ENCODE results near the gene CCDC159. TPM values are rescaled to one million over a fixed set of nuclear protein-coding genes. Genes with fewer than 3 reads are reported as not detected.
"Not testable (repeated sequence)": the region's sequence is repeated elsewhere in the genome, so short reads cannot be mapped to it uniquely, and the experiment has no call there.

CCDC159 gene
- 42.7 TPM for total RNA-seq

GRCh38 chr19:11346104-11346940, at the start of gene CCDC159, which contains the start of gene TMEM205:
Gene CCDC159, plus strand, starts transcription at chr19:11346519. Its CDS starts 88 bp downstream, at chr19:11346607.
Gene TMEM205, minus strand, starts transcription at chr19:11346268. Its CDS starts 649 bp downstream, at chr19:11345619.
- intact Hi-C loops (cut with DNase I): no loop called here
- ATAC-seq: peak; percentile 96
- peak; percentile 99 for DNase-seq (ENCODE audit: low spot score)

GRCh38 chr19:11299946-11300810, 46.1 kb upstream of the CCDC159 start:
- DNase-seq (ENCODE audit: low spot score) (no peak), ATAC-seq (no peak)
- intact Hi-C loops (cut with DNase I): loop anchor here (10.0 kb wide), 2 partner anchors 65 to 145 kb away; no protein-coding TSS in a partner anchor

- intact Hi-C loops (cut with DNase I): no loop called here
- no peak for ATAC-seq
- no peak for DNase-seq (ENCODE audit: low spot score)
Observed at GRCh38 chr19:11300811-11301120, 45.6 kb upstream of the CCDC159 start.

GRCh38 chr19:11304936-11305335, 41.4 kb upstream of the CCDC159 start:
- no peak for ATAC-seq
- intact Hi-C loops (cut with DNase I): no loop called here
- no peak for DNase-seq (ENCODE audit: low spot score)

- intact Hi-C loops (cut with DNase I): no loop called here
- ATAC-seq (no peak), DNase-seq (ENCODE audit: low spot score) (no peak)
Observed at GRCh38 chr19:11306337-11306736, 40.0 kb upstream of the CCDC159 start.

- intact Hi-C loops (cut with DNase I); DNase-seq (ENCODE audit: low spot score); ATAC-seq: not testable (repeated sequence)
Observed at GRCh38 chr19:11320278-11320995, 25.9 kb upstream of the CCDC159 start.

GRCh38 chr19:11321191-11322126, 24.9 kb upstream of the CCDC159 start:
- DNase-seq (ENCODE audit: low spot score) (no peak), ATAC-seq (no peak)
- intact Hi-C loops (cut with DNase I): no loop called here

- ATAC-seq (no peak), DNase-seq (ENCODE audit: low spot score) (no peak)
- intact Hi-C loops (cut with DNase I): no loop called here
Observed at GRCh38 chr19:11322269-11323024, 23.9 kb upstream of the CCDC159 start.

GRCh38 chr19:11323601-11324078, 22.7 kb upstream of the CCDC159 start:
- DNase-seq (ENCODE audit: low spot score) (no peak), ATAC-seq (no peak)
- intact Hi-C loops (cut with DNase I): no loop called here

GRCh38 chr19:11324079-11324661, 22.1 kb upstream of the CCDC159 start:
- peak; percentile 94 for ATAC-seq
- intact Hi-C loops (cut with DNase I): no loop called here
- peak; percentile 83 for DNase-seq (ENCODE audit: low spot score)

GRCh38 chr19:11324748-11325389, 21.4 kb upstream of the CCDC159 start:
- DNase-seq (ENCODE audit: low spot score) (no peak), ATAC-seq (peak; percentile 2)
- intact Hi-C loops (cut with DNase I): no loop called here

- DNase-seq (ENCODE audit: low spot score) (no peak), ATAC-seq (no peak)
- intact Hi-C loops (cut with DNase I): no loop called here
Observed at GRCh38 chr19:11325544-11325943, 20.8 kb upstream of the CCDC159 start.

- ATAC-seq: no peak
- DNase-seq (ENCODE audit: low spot score): no peak
- intact Hi-C loops (cut with DNase I): no loop called here
Observed at GRCh38 chr19:11330127-11330526, 16.2 kb upstream of the CCDC159 start.

GRCh38 chr19:11331502-11331901, 14.8 kb upstream of the CCDC159 start:
- ATAC-seq (no peak), DNase-seq (ENCODE audit: low spot score) (no peak)
- intact Hi-C loops (cut with DNase I): no loop called here

GRCh38 chr19:11332822-11333221, 13.5 kb upstream of the CCDC159 start:
- DNase-seq (ENCODE audit: low spot score) (no peak), ATAC-seq (no peak)
- intact Hi-C loops (cut with DNase I): no loop called here

- DNase-seq (ENCODE audit: low spot score); ATAC-seq; intact Hi-C loops (cut with DNase I): not testable (repeated sequence)
Observed at GRCh38 chr19:11333838-11334237, 12.5 kb upstream of the CCDC159 start.
